WTC11 (cell line): Measurements from ENCODE around the gene AK8. TPM values are rescaled to one million over a fixed set of nuclear protein-coding genes. Genes with fewer than 3 reads are reported as not detected.

Experiments used
- ATAC-seq: fragments of 200-7000 bp; cut with Tn5 transposase; 2 replicates; pipeline ENCODE4 v1.10.0; 2021; ENCODE audit warnings: mild to moderate bottlenecking, moderate library complexity
- CTCF ChIA-PET: fragments of 300-600 bp; sonication (Branson Sonifier 250); formaldehyde crosslinking; loops from one replicate; lab custom pipeline; 2021; ENCODE audit warnings: antibody characterized with exemption; lab: Charles Lee
- POLR2A ChIA-PET: fragments of 350-600 bp; sonication (Branson Sonifier 250); formaldehyde crosslinking; loops from one replicate; lab custom pipeline; 2021; ENCODE audit warnings: antibody characterized with exemption; lab: Charles Lee
- DNase-seq: peaks from one replicate; pipeline ENCODE4 v3.0.0; 2021; ENCODE audit warnings: low spot score
- H3K27ac Mint-ChIP-seq: 2 replicates; pipeline ENCODE4 v1.8.0; 2021; ENCODE audit warnings: mixed read lengths
- H3K27me3 Mint-ChIP-seq: 2 replicates; pipeline ENCODE4 v1.8.0; 2021; ENCODE audit warnings: low read depth, mild to moderate bottlenecking, moderate library complexity, mixed read lengths
- H3K36me3 Mint-ChIP-seq: 2 replicates; pipeline ENCODE4 v1.8.0; 2021; ENCODE audit warnings: mixed read lengths
- H3K4me1 Mint-ChIP-seq: 2 replicates; pipeline ENCODE4 v1.8.0; 2022; ENCODE audit warnings: mixed read lengths
- H3K4me3 Mint-ChIP-seq: 2 replicates; pipeline ENCODE4 v1.8.0; 2021; ENCODE audit warnings: mild to moderate bottlenecking, moderate library complexity, mixed read lengths
- H3K9me3 Mint-ChIP-seq: 2 replicates; pipeline ENCODE4 v1.8.0; 2021; ENCODE audit warnings: mixed read lengths
- ARID4B ChIP-seq: sonication (generic); formaldehyde crosslinking; IDR thresholded peaks from 2 replicates; pipeline ENCODE4 v1.8.0; 2023; ENCODE audit warnings: missing genetic modification reagents, mild to moderate bottlenecking, borderline replicate concordance
- ATF6 ChIP-seq: sonication (generic); formaldehyde crosslinking; IDR thresholded peaks from 2 replicates; pipeline ENCODE4 v1.8.1; 2023; ENCODE audit warnings: mild to moderate bottlenecking, missing genetic modification reagents
- CDX4 ChIP-seq: fragments of 250-450 bp; sonication (Bioruptor Pico); IDR thresholded peaks from 2 replicates; pipeline ENCODE4 v1.9.0; 2021; ENCODE audit warnings: moderate library complexity, mild to moderate bottlenecking, inconsistent platforms, borderline replicate concordance
- CREM ChIP-seq: sonication (generic); formaldehyde crosslinking; IDR thresholded peaks from 2 replicates; pipeline ENCODE4 v1.8.1; 2022; ENCODE audit warnings: mild to moderate bottlenecking, missing genetic modification reagents, moderate library complexity
- CTCF ChIP-seq: fragments of 200-600 bp; IDR thresholded peaks from 2 replicates; pipeline ENCODE4 v1.8.0; 2022; ENCODE audit warnings: antibody characterized with exemption
- ELF4 ChIP-seq: sonication (generic); formaldehyde crosslinking; IDR thresholded peaks from 2 replicates; pipeline ENCODE4 v1.8.1; 2022; ENCODE audit warnings: low read depth, mild to moderate bottlenecking, moderate library complexity, missing genetic modification reagents
- ERG ChIP-seq: fragments of 250-450 bp; sonication (Bioruptor Pico); IDR thresholded peaks from 2 replicates; pipeline ENCODE4 v1.8.0; 2021; ENCODE audit warnings: mild to moderate bottlenecking
- GRHL2 ChIP-seq: fragments of 250-450 bp; sonication (Bioruptor Pico); IDR thresholded peaks from 2 replicates; pipeline ENCODE4 v1.8.0; 2022; ENCODE audit warnings: mild to moderate bottlenecking, moderate library complexity; ENCODE audit not compliant: insufficient replicate concordance, severe bottlenecking
- HMGXB4 ChIP-seq: sonication (generic); formaldehyde crosslinking; IDR thresholded peaks from 2 replicates; pipeline ENCODE4 v1.8.1; 2023; ENCODE audit warnings: mild to moderate bottlenecking, moderate library complexity, missing genetic modification reagents
- MAX ChIP-seq: sonication (generic); formaldehyde crosslinking; IDR thresholded peaks from 2 replicates; pipeline ENCODE4 v1.8.0; 2022; ENCODE audit warnings: mild to moderate bottlenecking, missing genetic modification reagents
- NR1H2 ChIP-seq: sonication (generic); formaldehyde crosslinking; IDR thresholded peaks from 2 replicates; pipeline ENCODE4 v1.9.0; 2021; ENCODE audit warnings: mild to moderate bottlenecking, moderate library complexity, missing genetic modification reagents
- OVOL2 ChIP-seq: fragments of 250-450 bp; sonication (Bioruptor Pico); IDR thresholded peaks from 2 replicates; pipeline ENCODE4 v1.9.0; 2021; ENCODE audit warnings: mild to moderate bottlenecking, borderline replicate concordance
- PRDM15 ChIP-seq: sonication (generic); formaldehyde crosslinking; IDR thresholded peaks from 2 replicates; pipeline ENCODE4 v1.8.0; 2022; ENCODE audit warnings: missing genetic modification reagents
- PRRX2 ChIP-seq: fragments of 250-450 bp; sonication (Bioruptor Pico); IDR thresholded peaks from 2 replicates; pipeline ENCODE4 v1.8.0; 2021; ENCODE audit warnings: mild to moderate bottlenecking
- SMAD3 ChIP-seq: sonication (generic); formaldehyde crosslinking; IDR thresholded peaks from 2 replicates; pipeline ENCODE4 v1.8.0; 2022; ENCODE audit warnings: missing genetic modification reagents, mild to moderate bottlenecking, borderline replicate concordance
- SOX15 ChIP-seq: fragments of 250-450 bp; sonication (Bioruptor Pico); IDR thresholded peaks from 2 replicates; pipeline ENCODE4 v1.9.0; 2021; ENCODE audit warnings: mild to moderate bottlenecking
- USF2 ChIP-seq: sonication (generic); formaldehyde crosslinking; IDR thresholded peaks from 2 replicates; pipeline ENCODE4 v1.8.1; 2023; ENCODE audit warnings: mild to moderate bottlenecking, missing genetic modification reagents, moderate library complexity
- ZNF671 ChIP-seq: fragments of 250-450 bp; sonication (Bioruptor Pico); IDR thresholded peaks from 2 replicates; pipeline ENCODE4 v1.8.0; 2021; ENCODE audit warnings: mild to moderate bottlenecking
- total RNA-seq: library from RNA; stranded (reverse); gene quantifications from 3 replicates; pipeline ENCODE4 v1.2.3, GENCODE V29; 2021

The AK8 gene
- total RNA-seq, 1 experiment from 2014 or later, result 0.48 TPM

GRCh38 chr9:132896906-132897305 is 18.8 kb upstream of the AK8 start (continued):
- TF ChIP-seq ERG (CRISPR knock-in tag) (no peak), USF2 (CRISPR knock-in tag) (no peak), ELF4 (CRISPR knock-in tag) (no peak), CDX4 (CRISPR knock-in tag) (no peak), ATF6 (no peak), OVOL2 (CRISPR knock-in tag) (no peak), ZNF671 (no peak), CTCF (no peak)

GRCh38 chr9:132896264-132896663 is 18.2 kb upstream of the AK8 start:
- Mint-ChIP-seq H3K27ac (no peak overlapping the region), H3K4me1 (no peaks in the 10 kb centered on the region; the same call in 1 of the 2 replicates), H3K27me3 (no peaks in the 10 kb centered on the region), H3K36me3 (peaks cover 48% of the 10 kb centered on the region), H3K4me3 (no peak overlapping the region), H3K9me3 (no peaks in the 10 kb centered on the region)
- ChIA-PET CTCF (interaction anchor here (2.1 kb wide), 1 partner anchor 48 kb away, joined by 5 read pairs; no protein-coding TSS in a partner anchor), POLR2A (no interaction called here)
- ATAC-seq (no peak), DNase-seq (no peak)
- TF ChIP-seq PRRX2 (CRISPR knock-in tag), result no peak
- TF ChIP-seq ELF4 (CRISPR knock-in tag), result no peak
- TF ChIP-seq MAX (CRISPR knock-in tag), result no peak
- TF ChIP-seq ARID4B (CRISPR knock-in tag), result no peak
- no peak for TF ChIP-seq SOX15 (CRISPR knock-in tag)
- TF ChIP-seq NR1H2, result no peak
- TF ChIP-seq CREM (CRISPR knock-in tag), result no peak
- no peak for TF ChIP-seq SMAD3 (CRISPR knock-in tag)
- TF ChIP-seq PRDM15 (CRISPR knock-in tag), result no peak
- TF ChIP-seq GRHL2 (CRISPR knock-in tag), result no peak
- no peak for TF ChIP-seq USF2 (CRISPR knock-in tag)
- no peak for TF ChIP-seq HMGXB4 (CRISPR knock-in tag)
